ENCODE data around the gene COMMD6.

DNA sequence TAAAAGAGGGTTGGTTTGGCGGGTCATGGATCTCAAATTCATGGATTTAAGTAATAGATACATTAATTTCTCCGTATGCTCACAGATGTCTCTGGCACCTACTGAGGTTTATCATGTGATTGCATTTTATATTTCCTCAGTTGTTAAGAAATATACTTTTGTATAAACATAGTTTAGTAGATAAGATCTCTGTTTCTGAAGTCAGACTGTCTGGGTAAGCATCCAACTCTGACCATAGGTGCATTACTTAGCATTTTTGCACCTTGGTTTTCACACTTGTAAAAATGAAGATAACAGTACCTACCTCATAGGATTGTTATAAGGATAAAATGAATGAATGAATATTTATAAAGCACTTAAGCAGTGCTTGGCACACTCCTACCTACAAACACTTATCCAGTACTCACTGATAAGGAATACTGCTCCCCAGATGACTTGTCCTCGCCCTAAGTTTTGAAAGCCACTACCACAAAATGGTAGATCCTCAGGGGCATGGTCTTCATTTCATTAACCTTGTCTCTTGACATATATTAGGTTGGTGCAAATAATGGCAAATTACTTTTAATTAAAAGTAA is 26.5 kb downstream of the COMMD6 start:
- TF ChIP-seq CTCF (IDR thresholded peaks at IDR 0.05 in 8 of 11, conservative IDR thresholded peaks at IDR 0.05 in 3 of 11) (no peak), POLR2A (IDR thresholded peaks at IDR 0.05) (no peak), POLR2AphosphoS5 (IDR thresholded peaks at IDR 0.05) (no peak)
